Activated naive CD4-positive, alpha-beta T cell treated with Interleukin-2 at 50 U/mL for 16 hours (primary cell): ENCODE measurements around the gene ZDHHC6.
"Not testable (repeated sequence)": the region's sequence is repeated elsewhere in the genome, so short reads cannot be mapped to it uniquely, and the experiment has no call there.

Source experiments
- DNase-seq: peaks from one replicate; pipeline ENCODE4 v3.0.0-alpha.2; 2020

Gene ZDHHC6

GRCh38 chr10:112441520-112441919 lies 5.2 kb downstream of the ZDHHC6 start:
- no peak for DNase-seq

- no peak for DNase-seq
Observed at GRCh38 chr10:112438356-112438755, 8.4 kb downstream of the ZDHHC6 start.

- DNase-seq, result no peak
Observed at GRCh38 chr10:112434988-112435619, 11.6 kb downstream of the ZDHHC6 start.

- DNase-seq, result no peak
Observed at GRCh38 chr10:112433136-112433535, 13.6 kb downstream of the ZDHHC6 start.

GRCh38 chr10:112429654-112430230 lies 17.0 kb downstream of the ZDHHC6 start:
- DNase-seq, result no peak

GRCh38 chr10:112429147-112429546 lies 17.6 kb downstream of the ZDHHC6 start:
- no peak for DNase-seq

GRCh38 chr10:112426111-112426510 lies 20.6 kb downstream of the ZDHHC6 start:
- DNase-seq, result no peak

GRCh38 chr10:112424651-112425050 lies 22.1 kb downstream of the ZDHHC6 start:
- no peak for DNase-seq

GRCh38 chr10:112421731-112422130 lies 25.0 kb downstream of the ZDHHC6 start:
- no peak for DNase-seq

GRCh38 chr10:112412696-112413095 lies 34.0 kb downstream of the ZDHHC6 start:
- no peak for DNase-seq

GRCh38 chr10:112409755-112410154 lies 37.0 kb downstream of the ZDHHC6 start:
- DNase-seq, result no peak

- no peak for DNase-seq
Observed at GRCh38 chr10:112409299-112409698, 37.4 kb downstream of the ZDHHC6 start.

GRCh38 chr10:112407696-112408095 lies 39.0 kb downstream of the ZDHHC6 start:
- no peak for DNase-seq

- not testable (repeated sequence) for DNase-seq
Observed at GRCh38 chr10:112406806-112407205, 39.9 kb downstream of the ZDHHC6 start.

GRCh38 chr10:112404617-112405016 lies 42.1 kb downstream of the ZDHHC6 start:
- no peak for DNase-seq

GRCh38 chr10:112402917-112403316 lies 43.8 kb downstream of the ZDHHC6 start:
- DNase-seq, result no peak

- DNase-seq, result no peak
Observed at GRCh38 chr10:112397592-112397991, 49.1 kb downstream of the ZDHHC6 start.

- no peak for DNase-seq
Observed at GRCh38 chr10:112395809-112396530, 50.7 kb downstream of the ZDHHC6 start.

GRCh38 chr10:112394475-112394875 lies 52.2 kb downstream of the ZDHHC6 start:
- no peak for DNase-seq

GRCh38 chr10:112393827-112394226 lies 52.9 kb downstream of the ZDHHC6 start:
- no peak for DNase-seq

- DNase-seq, result no peak
Observed at GRCh38 chr10:112393341-112393740, 53.4 kb downstream of the ZDHHC6 start.

GRCh38 chr10:112390125-112390703 lies 56.5 kb downstream of the ZDHHC6 start:
- DNase-seq, result no peak

GRCh38 chr10:112389271-112389822 lies 57.4 kb downstream of the ZDHHC6 start:
- DNase-seq, result peak; percentile 66

GRCh38 chr10:112388548-112388947 lies 58.2 kb downstream of the ZDHHC6 start:
- no peak for DNase-seq
